SH-SY5Y (cell line): ENCODE results near the gene PLCXD3.

Experiments used
- GATA2 ChIP-seq: IDR thresholded peaks from 2 replicates; pipeline ENCODE4 v1.6.1; 2011; ENCODE audit warnings: mild to moderate bottlenecking, low read depth, low read length
- GATA3 ChIP-seq: IDR thresholded peaks from 2 replicates; pipeline ENCODE4 v1.6.1; 2011; ENCODE audit warnings: low read depth, mild to moderate bottlenecking, low read length, moderate library complexity

- TF ChIP-seq GATA2 = no peak
- TF ChIP-seq GATA3 = no peak
Observed at GRCh38 chr5:41312478-41313060, 197.8 kb downstream of the PLCXD3 start.
